Astrocyte (in vitro differentiated cells and primary cell): Measurements from ENCODE around the gene IQCN. TPM values are rescaled to one million over a fixed set of nuclear protein-coding genes. Genes with fewer than 3 reads are reported as not detected.

Experiments used
- DNase-seq: peaks from one replicate; pipeline ENCODE4 v3.0.0-alpha.2; 2010; ENCODE audit warnings: low read depth
- FAIRE-seq: peaks from 2 replicates; lab custom pipeline; 2011; peaks lifted over from hg19 to GRCh38; lab: Jason Lieb, UNC
- H2AFZ ChIP-seq: 2 replicates; pipeline ENCODE4 v1.6.0; 2012; ENCODE audit warnings: low read depth, low read length, inconsistent platforms
- H3K27ac ChIP-seq: 2 replicates; pipeline ENCODE4 v1.5.1; 2011; ENCODE audit warnings: low read depth, low read length, inconsistent platforms
- H3K27me3 ChIP-seq: 2 replicates; pipeline ENCODE4 v1.6.0; 2011; ENCODE audit warnings: low read length, inconsistent platforms; ENCODE audit not compliant: insufficient read depth
- H3K36me3 ChIP-seq: 2 replicates; pipeline ENCODE4 v1.5.1; 2011; ENCODE audit warnings: low read length, inconsistent platforms; ENCODE audit not compliant: insufficient read depth
- H3K4me1 ChIP-seq: 2 replicates; pipeline ENCODE4 v1.5.1; 2011; ENCODE audit warnings: low read length, inconsistent platforms; ENCODE audit not compliant: insufficient read depth
- H3K4me2 ChIP-seq: 2 replicates; pipeline ENCODE4 v1.6.0; 2012; ENCODE audit warnings: low read length, inconsistent platforms
- H3K4me3 ChIP-seq: 2 replicates; pipeline ENCODE4 v1.5.1; 2011; ENCODE audit warnings: low read depth, mild to moderate bottlenecking, low read length, inconsistent platforms; ENCODE audit not compliant: insufficient read depth
- H3K79me2 ChIP-seq: 2 replicates; pipeline ENCODE4 v1.6.0; 2012; ENCODE audit warnings: mild to moderate bottlenecking, low read length, inconsistent platforms; ENCODE audit not compliant: insufficient read depth
- H3K9ac ChIP-seq: 2 replicates; pipeline ENCODE4 v1.6.0; 2012; ENCODE audit warnings: mild to moderate bottlenecking, low read length, inconsistent platforms
- H3K9me3 ChIP-seq: 2 replicates; pipeline ENCODE4 v1.5.1; 2012; ENCODE audit warnings: low read depth, mild to moderate bottlenecking, low read length, inconsistent platforms; ENCODE audit not compliant: insufficient read depth
- H4K20me1 ChIP-seq: 2 replicates; pipeline ENCODE4 v1.6.0; 2012; ENCODE audit warnings: low read length, inconsistent platforms; ENCODE audit not compliant: insufficient read depth
- H3K27ac Mint-ChIP-seq: one replicate; pipeline ENCODE4 v1.8.0; 2021; ENCODE audit warnings: mild to moderate bottlenecking, mixed read lengths; ENCODE audit not compliant: unreplicated experiment
- H3K27me3 Mint-ChIP-seq: one replicate; pipeline ENCODE4 v1.8.0; 2021; ENCODE audit warnings: low read depth, mixed read lengths; ENCODE audit not compliant: unreplicated experiment
- H3K36me3 Mint-ChIP-seq: one replicate; pipeline ENCODE4 v1.8.0; 2021; ENCODE audit warnings: low read depth, mixed read lengths; ENCODE audit not compliant: unreplicated experiment
- H3K4me1 Mint-ChIP-seq: one replicate; pipeline ENCODE4 v1.8.0; 2021; ENCODE audit warnings: low read depth, mixed read lengths; ENCODE audit not compliant: unreplicated experiment
- H3K4me3 Mint-ChIP-seq: one replicate; pipeline ENCODE4 v1.8.0; 2021; ENCODE audit warnings: mild to moderate bottlenecking, moderate library complexity, mixed read lengths; ENCODE audit not compliant: unreplicated experiment
- H3K9me3 Mint-ChIP-seq: one replicate; pipeline ENCODE4 v1.8.0; 2021; ENCODE audit warnings: mild to moderate bottlenecking, mixed read lengths; ENCODE audit not compliant: unreplicated experiment
- EZH2 ChIP-seq: IDR thresholded peaks from 2 replicates; pipeline ENCODE4 v1.6.1; 2012; ENCODE audit warnings: mild to moderate bottlenecking, low read length, inconsistent platforms; ENCODE audit not compliant: insufficient read depth
- total RNA-seq: library from RNA; stranded (reverse); gene quantifications from 2 replicates; pipeline ENCODE4 v1.2.1, GENCODE V29; 2021
- TF ChIP-seq, protein P1 (sequence below): IDR thresholded peaks from 2 replicates; pipeline ENCODE4 v1.5.1; 2011; ENCODE audit warnings: low read depth, mild to moderate bottlenecking, inconsistent platforms, low read length, moderate library complexity; ENCODE audit not compliant: insufficient read depth

The IQCN gene
- total RNA-seq, 1 donor from 2014 or later, result 1.7 TPM

DNA sequence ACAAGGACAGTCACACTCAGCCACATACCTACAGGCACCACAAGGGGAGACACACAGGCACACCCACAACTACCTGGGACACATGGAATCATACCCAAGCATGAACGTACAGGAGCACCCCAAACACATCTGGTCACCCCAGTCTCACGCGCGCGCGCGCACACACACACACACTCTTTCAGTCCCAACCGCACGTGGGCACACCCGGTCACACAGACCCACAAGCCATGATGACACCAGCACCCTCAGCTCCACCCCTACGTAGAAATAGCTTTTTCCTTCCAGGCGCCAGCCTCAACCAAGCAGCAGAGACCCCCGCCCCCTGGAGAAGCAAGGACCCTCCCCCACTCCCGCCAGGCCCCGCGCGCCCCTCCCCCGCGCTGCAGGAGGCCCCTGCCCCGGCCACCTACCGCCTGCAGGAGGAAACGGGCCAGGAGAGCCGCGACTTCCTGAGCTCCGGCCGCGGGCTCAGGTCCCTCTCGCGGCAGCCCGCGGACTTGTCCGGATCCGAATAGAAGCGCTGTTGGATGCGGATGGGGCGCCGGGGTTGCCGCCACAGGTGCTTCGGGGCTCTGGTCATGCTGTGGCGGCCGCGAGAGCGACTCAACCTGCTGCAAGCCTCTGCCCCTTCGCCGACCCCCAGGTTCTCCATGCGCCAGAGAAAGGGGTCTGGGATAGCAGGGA is 41.6 kb downstream of the IQCN start:
- Histone ChIP-seq H3K4me2 (peak overlapping the region; percentile 63), H3K4me1 (no peaks in the 10 kb centered on the region), H2AFZ (no peak overlapping the region), H3K27me3 (peaks cover 12% of the 10 kb centered on the region), H3K27ac (no peak overlapping the region), H3K4me3 (no peak overlapping the region), H4K20me1 (no peaks in the 10 kb centered on the region), H3K36me3 (no peaks in the 10 kb centered on the region), H3K9me3 (no peaks in the 10 kb centered on the region), H3K79me2 (no peaks in the 10 kb centered on the region), H3K9ac (no peak overlapping the region)
- no peak for TF ChIP-seq EZH2
- TF ChIP-seq, protein P1, sequence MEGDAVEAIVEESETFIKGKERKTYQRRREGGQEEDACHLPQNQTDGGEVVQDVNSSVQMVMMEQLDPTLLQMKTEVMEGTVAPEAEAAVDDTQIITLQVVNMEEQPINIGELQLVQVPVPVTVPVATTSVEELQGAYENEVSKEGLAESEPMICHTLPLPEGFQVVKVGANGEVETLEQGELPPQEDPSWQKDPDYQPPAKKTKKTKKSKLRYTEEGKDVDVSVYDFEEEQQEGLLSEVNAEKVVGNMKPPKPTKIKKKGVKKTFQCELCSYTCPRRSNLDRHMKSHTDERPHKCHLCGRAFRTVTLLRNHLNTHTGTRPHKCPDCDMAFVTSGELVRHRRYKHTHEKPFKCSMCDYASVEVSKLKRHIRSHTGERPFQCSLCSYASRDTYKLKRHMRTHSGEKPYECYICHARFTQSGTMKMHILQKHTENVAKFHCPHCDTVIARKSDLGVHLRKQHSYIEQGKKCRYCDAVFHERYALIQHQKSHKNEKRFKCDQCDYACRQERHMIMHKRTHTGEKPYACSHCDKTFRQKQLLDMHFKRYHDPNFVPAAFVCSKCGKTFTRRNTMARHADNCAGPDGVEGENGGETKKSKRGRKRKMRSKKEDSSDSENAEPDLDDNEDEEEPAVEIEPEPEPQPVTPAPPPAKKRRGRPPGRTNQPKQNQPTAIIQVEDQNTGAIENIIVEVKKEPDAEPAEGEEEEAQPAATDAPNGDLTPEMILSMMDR, result no peak
- DNase-seq (no peak), FAIRE-seq (no peak)
- Mint-ChIP-seq H3K27ac (no peak overlapping the region), H3K27me3 (peaks cover 45% of the 10 kb centered on the region), H3K4me3 (peak overlapping the region; percentile 75), H3K36me3 (no peaks in the 10 kb centered on the region), H3K9me3 (peaks cover 5% of the 10 kb centered on the region), H3K4me1 (peaks cover 4% of the 10 kb centered on the region)

DNA sequence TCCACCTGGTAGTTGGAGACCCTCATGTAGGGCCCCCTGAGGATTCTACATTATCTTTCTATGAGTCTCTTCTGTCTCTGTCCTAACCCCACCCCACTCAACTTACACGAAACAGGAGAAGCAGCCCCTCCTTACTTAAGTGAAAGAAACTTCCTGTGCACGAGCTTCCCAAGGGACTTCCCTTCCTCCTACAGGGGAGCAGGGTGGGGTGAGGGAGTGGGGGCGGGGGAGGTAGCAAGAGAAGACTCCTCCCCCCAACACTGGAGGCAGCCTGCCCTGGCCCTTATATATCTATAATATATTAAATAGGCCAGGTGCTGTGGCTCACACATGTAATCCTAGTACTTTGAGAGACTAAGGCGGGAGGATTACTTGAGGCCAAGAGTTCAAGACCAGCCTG is 42.5 kb downstream of the IQCN start:
- H3K79me2 ChIP-seq, result no peaks in the 10 kb centered on the region
- no peak overlapping the region for H3K27ac ChIP-seq
- H3K9me3 ChIP-seq, result no peaks in the 10 kb centered on the region
- H3K9me3 Mint-ChIP-seq, result peaks cover 5% of the 10 kb centered on the region
- H4K20me1 ChIP-seq, result no peaks in the 10 kb centered on the region
- H3K36me3 ChIP-seq, result no peaks in the 10 kb centered on the region
- H3K27me3 ChIP-seq, result peaks cover 12% of the 10 kb centered on the region
- no peaks in the 10 kb centered on the region for H3K4me1 ChIP-seq
- no peak overlapping the region for H3K27ac Mint-ChIP-seq
- H3K27me3 Mint-ChIP-seq, result peaks cover 43% of the 10 kb centered on the region
- H3K4me1 Mint-ChIP-seq, result peaks cover 4% of the 10 kb centered on the region
- TF ChIP-seq, protein P1, result no peak
- no peak for TF ChIP-seq EZH2
- no peak overlapping the region for H3K4me3 ChIP-seq
- H3K9ac ChIP-seq, result no peak overlapping the region
- no peak overlapping the region for H3K4me3 Mint-ChIP-seq
- H2AFZ ChIP-seq, result no peak overlapping the region
- H3K4me2 ChIP-seq, result no peak overlapping the region
- H3K36me3 Mint-ChIP-seq, result no peaks in the 10 kb centered on the region
- FAIRE-seq, result no peak
- DNase-seq, result no peak
